Measurements from ENCODE around the gene C1QTNF8. TPM values are rescaled to one million over a fixed set of nuclear protein-coding genes. Genes with fewer than 3 reads are reported as not detected.

Gene C1QTNF8
- total RNA-seq, 1 donor from 2014 or later, result not detected

- DNase-seq, result no peak
- no peak for TF ChIP-seq CTCF (IDR thresholded peaks at IDR 0.05; ENCODE audit: borderline replicate concordance)
- intact Hi-C loops (cut with micrococcal nuclease), result no loop called here
Observed at GRCh38 chr16:1135459-1135825, 39.4 kb upstream of the C1QTNF8 start.

GRCh38 chr16:1134776-1135458 lies 38.9 kb upstream of the C1QTNF8 start:
- no peak for DNase-seq
- H3K27ac ChIP-seq (replicated peaks), result no peak overlapping the region
- TF ChIP-seq CTCF (IDR thresholded peaks at IDR 0.05; ENCODE audit: borderline replicate concordance), result no peak
- peaks cover 68% of the 10 kb centered on the region for H3K27me3 ChIP-seq (ENCODE audit: low read depth)
- no peak overlapping the region for H3K4me3 ChIP-seq
- H3K36me3 ChIP-seq, result no peaks in the 10 kb centered on the region
- H3K9me3 ChIP-seq (replicated peaks), result no peaks in the 10 kb centered on the region
- intact Hi-C loops (cut with micrococcal nuclease), result no loop called here
- no peaks in the 10 kb centered on the region for H3K4me1 ChIP-seq

More at GRCh38 chr16:1135459-1135825, 39.4 kb upstream of the C1QTNF8 start:
- Histone ChIP-seq H3K4me3 (no peak overlapping the region), H3K9me3 (replicated peaks) (no peaks in the 10 kb centered on the region), H3K36me3 (no peaks in the 10 kb centered on the region), H3K27me3 (ENCODE audit: low read depth) (peaks cover 69% of the 10 kb centered on the region), H3K27ac (replicated peaks) (no peak overlapping the region), H3K4me1 (no peaks in the 10 kb centered on the region)

GRCh38 chr16:1133810-1134520 lies 37.9 kb upstream of the C1QTNF8 start:
- DNase-seq, result no peak
- Histone ChIP-seq H3K9me3 (replicated peaks) (no peaks in the 10 kb centered on the region), H3K4me3 (no peak overlapping the region), H3K27ac (replicated peaks) (no peak overlapping the region), H3K27me3 (ENCODE audit: low read depth) (peaks cover 65% of the 10 kb centered on the region), H3K36me3 (no peaks in the 10 kb centered on the region), H3K4me1 (no peaks in the 10 kb centered on the region)
- no peak for TF ChIP-seq CTCF (IDR thresholded peaks at IDR 0.05; ENCODE audit: borderline replicate concordance)
- intact Hi-C loops (cut with micrococcal nuclease), result no loop called here

GRCh38 chr16:1133271-1133670 lies 37.2 kb upstream of the C1QTNF8 start:
- H3K4me1 ChIP-seq, result no peaks in the 10 kb centered on the region
- intact Hi-C loops (cut with micrococcal nuclease), result no loop called here
- H3K27me3 ChIP-seq (ENCODE audit: low read depth), result peaks cover 59% of the 10 kb centered on the region
- no peak overlapping the region for H3K4me3 ChIP-seq
- H3K36me3 ChIP-seq, result no peaks in the 10 kb centered on the region
- no peak for DNase-seq
- H3K27ac ChIP-seq (replicated peaks), result no peak overlapping the region
- TF ChIP-seq CTCF (IDR thresholded peaks at IDR 0.05; ENCODE audit: borderline replicate concordance), result no peak
- H3K9me3 ChIP-seq (replicated peaks), result no peaks in the 10 kb centered on the region

- DNase-seq, result no peak
- Histone ChIP-seq H3K9me3 (replicated peaks) (no peaks in the 10 kb centered on the region), H3K36me3 (no peaks in the 10 kb centered on the region), H3K4me3 (no peak overlapping the region), H3K27ac (replicated peaks) (no peak overlapping the region), H3K27me3 (ENCODE audit: low read depth) (peaks cover 57% of the 10 kb centered on the region), H3K4me1 (no peaks in the 10 kb centered on the region)
- intact Hi-C loops (cut with micrococcal nuclease), result no loop called here
- TF ChIP-seq CTCF (IDR thresholded peaks at IDR 0.05; ENCODE audit: borderline replicate concordance), result no peak
Observed at GRCh38 chr16:1132431-1132830, 36.4 kb upstream of the C1QTNF8 start.

Data from left ventricle myocardium inferior (tissue), 1 donor.